Measurements from ENCODE around the gene EFCAB5. TPM values are rescaled to one million over a fixed set of nuclear protein-coding genes. Genes with fewer than 3 reads are reported as not detected.
"Not testable (repeated sequence)": the region's sequence is repeated elsewhere in the genome, so short reads cannot be mapped to it uniquely, and the experiment has no call there.

EFCAB5 gene
- total and polyA plus RNA-seq, 12 donors: 0.03 to 1.4 (median 0.19) TPM; not detected in 6

DNA sequence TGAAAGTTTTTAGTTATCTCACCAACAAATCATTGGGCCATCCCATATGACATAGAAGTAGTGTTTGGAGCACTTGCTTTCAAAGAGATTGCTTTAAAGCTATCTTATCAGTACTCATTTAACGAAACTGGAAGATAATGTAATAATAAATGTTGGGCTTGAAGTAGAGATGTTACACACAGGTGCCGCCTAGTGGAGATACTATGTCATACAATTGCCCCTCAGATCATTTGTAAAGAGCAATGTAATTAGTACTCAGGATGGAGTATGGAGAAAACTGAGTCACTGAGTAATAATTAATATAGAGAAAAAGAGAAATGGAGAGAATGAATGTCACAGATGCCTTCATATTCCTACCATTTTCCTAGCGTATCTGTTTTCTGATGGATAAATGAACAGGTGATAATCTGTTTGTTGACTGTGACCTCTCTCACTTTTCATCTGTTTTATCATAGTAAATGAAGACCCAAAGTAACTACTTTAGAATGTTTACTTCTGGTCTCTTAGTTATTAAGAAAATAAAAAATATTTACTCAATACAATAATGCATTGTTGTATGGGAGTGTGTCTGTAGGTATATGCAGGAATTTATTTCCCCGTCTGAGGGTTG lies 80.4 kb downstream of the EFCAB5 start:
- WGBS, 4 donors: 14 to 28% (median 25%) methylated on average over 4 of the region's 4 CpGs
- intact Hi-C loops (cut with DNase I): loop anchor here in 1 of 2 donors (10.0 kb wide), 2 partner anchors 87 to 217 kb away; partner anchors contain the start of gene SSH2
- no peak for TF ChIP-seq POLR2A (IDR thresholded peaks at IDR 0.05)
- TF ChIP-seq, protein P1, sequence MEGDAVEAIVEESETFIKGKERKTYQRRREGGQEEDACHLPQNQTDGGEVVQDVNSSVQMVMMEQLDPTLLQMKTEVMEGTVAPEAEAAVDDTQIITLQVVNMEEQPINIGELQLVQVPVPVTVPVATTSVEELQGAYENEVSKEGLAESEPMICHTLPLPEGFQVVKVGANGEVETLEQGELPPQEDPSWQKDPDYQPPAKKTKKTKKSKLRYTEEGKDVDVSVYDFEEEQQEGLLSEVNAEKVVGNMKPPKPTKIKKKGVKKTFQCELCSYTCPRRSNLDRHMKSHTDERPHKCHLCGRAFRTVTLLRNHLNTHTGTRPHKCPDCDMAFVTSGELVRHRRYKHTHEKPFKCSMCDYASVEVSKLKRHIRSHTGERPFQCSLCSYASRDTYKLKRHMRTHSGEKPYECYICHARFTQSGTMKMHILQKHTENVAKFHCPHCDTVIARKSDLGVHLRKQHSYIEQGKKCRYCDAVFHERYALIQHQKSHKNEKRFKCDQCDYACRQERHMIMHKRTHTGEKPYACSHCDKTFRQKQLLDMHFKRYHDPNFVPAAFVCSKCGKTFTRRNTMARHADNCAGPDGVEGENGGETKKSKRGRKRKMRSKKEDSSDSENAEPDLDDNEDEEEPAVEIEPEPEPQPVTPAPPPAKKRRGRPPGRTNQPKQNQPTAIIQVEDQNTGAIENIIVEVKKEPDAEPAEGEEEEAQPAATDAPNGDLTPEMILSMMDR (IDR thresholded peaks at IDR 0.05): peak; percentile 67 to 83 (median 76)
- Histone ChIP-seq H3K9me3 (replicated peaks in 1 of 3) (no peaks in the 10 kb centered on the region), H3K4me1 (replicated peaks in 1 of 2) (no peaks in the 10 kb centered on the region), H3K4me3 (peak overlapping the region in 1 of 4 donors; percentile 20), H3K27me3 (peaks cover 8% of the 10 kb centered on the region), H3K27ac (no peak overlapping the region), H3K36me3 (replicated peaks in 1 of 2) (no peaks in the 10 kb centered on the region)
- peak; percentile 20 to 64 (median 34) for DNase-seq

DNA sequence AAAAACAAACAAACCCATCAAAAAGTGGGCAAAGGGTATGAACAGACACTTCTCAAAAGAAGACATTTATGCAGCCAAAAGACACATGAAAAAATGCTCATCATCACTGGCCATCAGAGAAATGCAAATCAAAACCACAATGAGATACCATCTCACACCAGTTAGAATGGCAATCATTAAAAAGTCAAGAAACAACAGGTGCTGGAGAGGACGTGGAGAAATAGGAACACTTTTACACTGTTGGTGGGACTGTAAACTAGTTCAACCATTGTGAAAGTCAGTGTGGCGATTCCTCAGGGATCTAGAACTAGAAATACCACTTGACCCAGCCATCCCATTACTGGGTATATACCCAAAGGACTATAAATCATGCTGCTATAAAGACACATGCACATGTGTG lies 83.9 kb downstream of the EFCAB5 start:
- not testable (repeated sequence) for DNase-seq; H3K36me3 ChIP-seq (replicated peaks in 1 of 2); H3K27ac ChIP-seq; H3K9me3 ChIP-seq (replicated peaks in 1 of 3); H3K4me1 ChIP-seq (replicated peaks in 1 of 2); H3K27me3 ChIP-seq; H3K4me3 ChIP-seq
- intact Hi-C loops (cut with DNase I): loop anchor here in 1 of 2 donors (10.0 kb wide), 2 partner anchors 91 to 221 kb away; partner anchors contain the start of gene SSH2
- WGBS, 4 donors: 63 to 100% methylated on average over 1 to 2 of the region's 2 CpGs; no CpG with 5 or more reads in 2 of the 4 donors

DNA sequence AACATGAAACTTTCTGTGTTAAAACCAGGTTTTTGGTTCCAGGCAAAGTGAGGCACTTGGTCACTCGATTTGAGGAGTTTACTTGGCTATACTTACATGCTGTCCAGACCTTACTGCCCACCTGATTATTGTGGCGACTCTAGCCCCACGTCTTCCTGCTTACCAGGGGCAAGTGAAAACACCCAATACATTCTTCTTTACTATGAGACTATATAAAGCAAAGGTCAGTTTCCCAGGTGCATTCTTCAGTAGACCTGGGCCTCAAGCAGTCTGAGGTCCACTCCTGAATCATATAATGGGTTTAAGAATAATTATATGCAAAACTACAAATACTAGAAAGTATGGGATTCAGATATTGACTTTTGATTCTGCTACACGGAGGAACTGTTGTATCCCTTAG lies 86.2 kb downstream of the EFCAB5 start:
- H3K4me1 ChIP-seq (replicated peaks in 1 of 2): no peaks in the 10 kb centered on the region
- H3K9me3 ChIP-seq (replicated peaks in 1 of 3): no peaks in the 10 kb centered on the region
- no peaks in the 10 kb centered on the region for H3K36me3 ChIP-seq (replicated peaks in 1 of 2)
- no peak for DNase-seq
- H3K27me3 ChIP-seq: no peaks in the 10 kb centered on the region
- H3K27ac ChIP-seq: no peak overlapping the region
- H3K4me3 ChIP-seq: no peak overlapping the region
- TF ChIP-seq, protein P1 (IDR thresholded peaks at IDR 0.05): no peak
- no peak for TF ChIP-seq POLR2A (IDR thresholded peaks at IDR 0.05)
- WGBS, 4 donors: 75 to 85% (median 79%) methylated on average over 4 of the region's 4 CpGs
- intact Hi-C loops (cut with DNase I): loop anchor here in 1 of 2 donors (10.0 kb wide), 2 partner anchors 93 to 223 kb away; partner anchors contain the start of gene SSH2

DNA sequence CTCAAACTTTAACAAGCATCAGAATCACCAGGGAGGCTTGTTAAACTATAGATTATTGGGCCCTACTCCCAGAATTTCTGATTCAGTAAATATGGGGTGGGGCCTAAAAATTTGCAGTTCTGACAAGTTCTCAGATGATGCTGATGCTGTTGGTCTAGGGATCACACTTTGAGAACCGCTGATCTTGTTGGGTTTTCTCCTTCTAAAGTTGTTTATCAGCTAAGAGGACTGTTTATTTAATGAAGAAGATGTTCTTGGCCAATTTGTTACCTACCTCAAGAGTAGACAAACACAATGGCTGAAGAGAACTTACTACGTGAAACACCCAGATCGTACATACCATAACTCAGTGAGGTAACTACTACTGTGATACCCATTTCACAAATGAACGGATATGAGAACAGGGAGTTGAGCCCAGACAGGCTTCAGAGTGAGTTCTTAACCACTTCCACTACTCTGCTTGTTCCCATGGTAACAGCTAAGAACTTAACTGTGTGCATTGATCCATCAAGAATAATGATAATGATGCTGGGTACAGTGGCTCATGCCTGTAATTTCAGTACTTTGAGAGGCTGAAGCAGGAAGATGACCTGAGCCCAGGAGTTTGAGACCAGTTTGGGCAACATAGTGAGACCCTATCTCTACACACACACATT lies 89.9 kb downstream of the EFCAB5 start:
- WGBS, 4 donors: 84 to 92% (median 87%) methylated on average over 4 of the region's 4 CpGs
- intact Hi-C loops (cut with DNase I): loop anchor here (5.0 to 10.0 kb wide), 2 partner anchors 53 to 56 kb away; no protein-coding TSS in a partner anchor

DNA sequence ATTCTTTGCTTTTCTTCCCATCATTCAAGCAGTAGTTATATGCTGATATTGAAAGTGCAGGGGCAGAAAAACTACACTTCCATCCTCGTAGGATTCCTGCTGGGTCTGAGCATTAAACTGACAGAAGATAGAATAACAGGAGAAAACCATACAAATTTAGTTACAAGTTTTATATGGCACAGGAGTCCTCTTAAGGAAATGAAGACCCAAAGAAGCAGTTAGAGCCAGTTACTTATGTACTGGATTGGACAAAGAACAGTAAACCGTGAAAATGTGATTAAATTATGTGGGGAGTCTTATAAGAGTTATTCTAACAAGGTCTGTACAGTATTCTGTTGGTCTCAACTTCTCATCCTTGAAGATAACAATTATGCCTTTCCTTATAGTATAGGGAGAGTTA lies 93.9 kb downstream of the EFCAB5 start:
- intact Hi-C loops (cut with DNase I): loop anchor here in 1 of 2 donors (10.0 kb wide), 1 partner anchor 49 kb away; no protein-coding TSS in a partner anchor
- Histone ChIP-seq H3K36me3 (replicated peaks in 1 of 2) (no peaks in the 10 kb centered on the region), H3K4me1 (replicated peaks in 1 of 2) (no peaks in the 10 kb centered on the region), H3K9me3 (replicated peaks in 1 of 3) (no peaks in the 10 kb centered on the region), H3K27ac (no peak overlapping the region), H3K27me3 (no peaks in the 10 kb centered on the region), H3K4me3 (no peak overlapping the region)
- TF ChIP-seq POLR2A (IDR thresholded peaks at IDR 0.05): no peak
- TF ChIP-seq, protein P1 (IDR thresholded peaks at IDR 0.05): no peak
- WGBS, 4 donors: 56 to 74% (median 66%) methylated on average over 2 of the region's 2 CpGs
- no peak for DNase-seq

More for the DNA sequence above, 89.9 kb downstream of the EFCAB5 start:
- no peak for TF ChIP-seq POLR2A (IDR thresholded peaks at IDR 0.05)
- H3K4me3 ChIP-seq: no peak overlapping the region
- H3K9me3 ChIP-seq (replicated peaks in 1 of 3): no peaks in the 10 kb centered on the region
- no peak for DNase-seq
- H3K4me1 ChIP-seq (replicated peaks in 1 of 2): no peaks in the 10 kb centered on the region
- no peaks in the 10 kb centered on the region for H3K27me3 ChIP-seq
- no peaks in the 10 kb centered on the region for H3K36me3 ChIP-seq (replicated peaks in 1 of 2)
- no peak overlapping the region for H3K27ac ChIP-seq

DNA sequence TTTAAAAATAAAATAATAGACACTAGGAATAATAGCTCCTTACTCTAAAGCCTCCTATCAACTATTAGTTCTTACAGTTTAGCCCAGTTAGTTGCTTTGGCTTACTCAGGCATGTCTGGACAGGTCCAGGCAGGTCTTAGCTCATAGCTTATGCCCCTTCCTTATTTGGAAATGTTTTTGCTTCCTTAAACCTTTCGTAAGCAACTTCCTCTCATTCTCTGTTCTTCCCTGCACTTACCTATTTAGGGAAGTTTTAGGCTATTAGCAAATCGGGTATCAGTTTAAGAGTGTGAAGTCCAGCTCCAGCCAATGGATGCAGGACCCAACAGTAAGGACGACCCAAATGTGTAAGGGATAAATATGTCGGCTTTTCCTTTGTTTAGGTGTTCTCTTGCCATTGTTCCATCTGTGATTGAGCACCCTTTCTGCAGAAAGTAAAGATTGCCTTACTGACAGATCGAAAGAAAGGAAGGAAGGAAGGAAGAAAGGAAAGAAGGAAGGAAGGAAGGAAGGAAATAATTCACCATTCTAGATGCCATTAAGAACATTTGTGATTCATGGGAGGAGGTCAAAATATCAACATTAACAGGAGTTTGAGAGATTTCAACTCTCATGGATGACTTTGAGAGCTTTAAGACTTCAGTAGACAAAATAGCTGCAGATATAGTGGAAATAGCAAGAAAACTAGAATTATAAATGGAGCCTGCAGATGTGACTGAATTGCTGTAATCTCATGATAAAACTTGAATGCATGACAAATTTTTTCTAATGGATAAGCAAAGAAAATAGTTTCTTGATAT lies 99.5 kb downstream of the EFCAB5 start:
- H3K27me3 ChIP-seq; H3K9me3 ChIP-seq (replicated peaks in 1 of 3); H3K27ac ChIP-seq; DNase-seq; H3K36me3 ChIP-seq (replicated peaks in 1 of 2); H3K4me3 ChIP-seq; H3K4me1 ChIP-seq (replicated peaks in 1 of 2); intact Hi-C loops (cut with DNase I): not testable (repeated sequence)
- 62 to 71% (median 70%) methylated on average over 5 of the region's 5 CpGs for WGBS, 4 donors

All from adrenal gland (tissue), 12 donors.